Bronchial epithelial cell (primary cell): ENCODE data around the gene ATP2B3. TPM values are rescaled to one million over a fixed set of nuclear protein-coding genes. Genes with fewer than 3 reads are reported as not detected.

ENCODE experiments used
- DNase-seq: peaks from one replicate; pipeline ENCODE4 v3.0.0-alpha.2; 2010; ENCODE audit warnings: low read depth
- FAIRE-seq: peaks from 2 replicates; lab custom pipeline; 2011; peaks lifted over from hg19 to GRCh38; lab: Jason Lieb, UNC
- H3K27me3 ChIP-seq: 2 replicates; pipeline ENCODE4 v1.5.1; 2011; ENCODE audit warnings: low read length; ENCODE audit not compliant: control insufficient read depth, insufficient read depth
- H3K36me3 ChIP-seq: 2 replicates; pipeline ENCODE4 v1.5.1; 2011; ENCODE audit warnings: low read length; ENCODE audit not compliant: control insufficient read depth, insufficient read depth
- H3K4me3 ChIP-seq: 2 replicates; pipeline ENCODE4 v1.5.1; 2011; ENCODE audit warnings: mild to moderate bottlenecking, low read depth, low read length, control low read depth
- total RNA-seq: library from RNA; depleted of rRNA; stranded (reverse); fragments of >200 nt; gene quantifications from 2 replicates; pipeline ENCODE4 v1.2.1, GENCODE V29; 2014
- TF ChIP-seq, protein P1 (sequence below): IDR thresholded peaks from 2 replicates; pipeline ENCODE4 v1.5.1; 2011; ENCODE audit warnings: mild to moderate bottlenecking, moderate library complexity, low read length, control low read depth, inconsistent platforms; ENCODE audit not compliant: insufficient read depth, severe bottlenecking

The ATP2B3 gene
- total RNA-seq, 1 donor from 2014 or later: not detected

DNA sequence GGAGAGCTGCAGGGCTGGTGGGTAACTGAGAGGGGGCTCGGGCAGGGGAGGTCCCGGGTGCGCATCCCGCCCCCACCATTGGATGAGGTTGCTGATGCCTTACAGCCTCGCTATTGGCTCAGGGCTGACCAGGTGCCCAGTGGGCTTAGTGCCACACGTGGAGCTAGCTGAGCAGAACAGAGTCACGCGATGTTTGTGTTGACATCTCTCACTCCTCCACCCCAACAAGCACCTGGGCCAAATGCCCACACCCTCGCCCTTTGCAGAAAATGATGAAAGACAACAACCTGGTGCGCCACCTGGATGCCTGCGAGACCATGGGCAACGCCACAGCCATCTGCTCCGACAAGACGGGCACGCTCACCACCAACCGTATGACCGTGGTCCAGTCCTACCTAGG lies 31.8 kb downstream of the ATP2B3 start:
- no peak for DNase-seq
- FAIRE-seq: no peak
- Histone ChIP-seq H3K27me3 (no peaks in the 10 kb centered on the region), H3K4me3 (no peak overlapping the region), H3K36me3 (no peaks in the 10 kb centered on the region)
- TF ChIP-seq, protein P1, sequence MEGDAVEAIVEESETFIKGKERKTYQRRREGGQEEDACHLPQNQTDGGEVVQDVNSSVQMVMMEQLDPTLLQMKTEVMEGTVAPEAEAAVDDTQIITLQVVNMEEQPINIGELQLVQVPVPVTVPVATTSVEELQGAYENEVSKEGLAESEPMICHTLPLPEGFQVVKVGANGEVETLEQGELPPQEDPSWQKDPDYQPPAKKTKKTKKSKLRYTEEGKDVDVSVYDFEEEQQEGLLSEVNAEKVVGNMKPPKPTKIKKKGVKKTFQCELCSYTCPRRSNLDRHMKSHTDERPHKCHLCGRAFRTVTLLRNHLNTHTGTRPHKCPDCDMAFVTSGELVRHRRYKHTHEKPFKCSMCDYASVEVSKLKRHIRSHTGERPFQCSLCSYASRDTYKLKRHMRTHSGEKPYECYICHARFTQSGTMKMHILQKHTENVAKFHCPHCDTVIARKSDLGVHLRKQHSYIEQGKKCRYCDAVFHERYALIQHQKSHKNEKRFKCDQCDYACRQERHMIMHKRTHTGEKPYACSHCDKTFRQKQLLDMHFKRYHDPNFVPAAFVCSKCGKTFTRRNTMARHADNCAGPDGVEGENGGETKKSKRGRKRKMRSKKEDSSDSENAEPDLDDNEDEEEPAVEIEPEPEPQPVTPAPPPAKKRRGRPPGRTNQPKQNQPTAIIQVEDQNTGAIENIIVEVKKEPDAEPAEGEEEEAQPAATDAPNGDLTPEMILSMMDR: no peak

DNA sequence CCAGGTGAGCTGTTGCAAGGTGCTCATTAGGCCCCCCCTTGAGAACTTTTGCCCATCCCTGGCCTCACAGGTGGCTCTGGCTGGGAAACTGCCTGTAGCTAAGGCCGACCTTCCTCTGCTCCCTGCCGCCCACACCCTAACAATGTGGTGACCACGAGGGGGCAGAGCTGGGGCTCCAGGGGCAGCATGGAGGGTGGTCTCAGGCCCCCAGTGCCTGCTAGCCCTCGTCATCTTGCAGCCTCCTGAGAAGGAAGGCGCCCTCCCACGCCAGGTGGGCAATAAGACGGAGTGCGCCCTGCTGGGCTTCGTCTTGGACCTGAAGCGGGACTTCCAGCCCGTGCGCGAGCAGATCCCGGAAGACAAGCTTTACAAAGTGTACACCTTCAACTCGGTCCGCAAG lies 32.4 kb downstream of the ATP2B3 start:
- Histone ChIP-seq H3K36me3 (no peaks in the 10 kb centered on the region), H3K4me3 (no peak overlapping the region), H3K27me3 (no peaks in the 10 kb centered on the region)
- no peak for DNase-seq
- FAIRE-seq: no peak
- TF ChIP-seq, protein P1: no peak

- FAIRE-seq: no peak
These were observed 33.7 kb downstream of the ATP2B3 start for GRCh38 chrX:153551135-153551534.

GRCh38 chrX:153554519-153555167 lies 37.2 kb downstream of the ATP2B3 start:
- TF ChIP-seq, protein P1: peak; percentile 77
- H3K36me3 ChIP-seq: no peaks in the 10 kb centered on the region
- H3K27me3 ChIP-seq: no peaks in the 10 kb centered on the region
- FAIRE-seq (no peak), DNase-seq (peak; percentile 22)
- no peak overlapping the region for H3K4me3 ChIP-seq

More at GRCh38 chrX:153551135-153551534, 33.7 kb downstream of the ATP2B3 start:
- H3K36me3 ChIP-seq: no peaks in the 10 kb centered on the region
- DNase-seq: peak; percentile 36
- TF ChIP-seq, protein P1: no peak
- H3K27me3 ChIP-seq: no peaks in the 10 kb centered on the region
- H3K4me3 ChIP-seq: no peak overlapping the region

DNA sequence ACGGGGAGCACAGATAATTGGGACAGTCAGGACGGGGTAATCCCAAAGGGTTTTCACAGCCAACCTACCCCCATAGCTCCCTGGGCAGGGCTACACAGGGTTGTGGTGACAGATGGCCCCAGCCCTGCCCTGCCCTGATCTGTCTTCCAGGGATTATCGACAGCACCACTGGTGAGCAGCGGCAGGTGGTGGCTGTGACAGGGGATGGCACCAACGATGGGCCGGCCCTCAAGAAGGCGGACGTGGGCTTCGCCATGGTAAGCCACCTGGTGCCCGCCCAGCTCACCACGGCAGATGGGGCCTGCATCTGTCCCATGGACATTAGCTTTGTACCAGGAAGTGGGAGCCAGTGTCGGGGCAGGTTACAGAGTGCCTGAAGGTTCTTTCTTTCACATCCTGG lies 39.3 kb downstream of the ATP2B3 start:
- no peak for DNase-seq
- TF ChIP-seq, protein P1: no peak
- no peak for FAIRE-seq
- H3K4me3 ChIP-seq: no peak overlapping the region
- H3K27me3 ChIP-seq: no peaks in the 10 kb centered on the region
- H3K36me3 ChIP-seq: no peaks in the 10 kb centered on the region
